DMS79 (cell line): ENCODE results near the gene AIP.
"Not testable (repeated sequence)": the region's sequence is repeated elsewhere in the genome, so short reads cannot be mapped to it uniquely, and the experiment has no call there.

Experiments
- DNase-seq: peaks from one replicate; lab custom pipeline; 2025; lab: John Stamatoyannopoulos, UW

AIP gene

GRCh38 chr11:67507242-67507863 is 24.5 kb downstream of the AIP start:
- no peak for DNase-seq

- DNase-seq, result peak; percentile 96
Observed at GRCh38 chr11:67507864-67508485, 25.1 kb downstream of the AIP start, which contains the start of gene CDK2AP2. Gene CDK2AP2, minus strand, starts transcription at chr11:67508162. Its CDS starts 80 bp downstream, at chr11:67508082.

GRCh38 chr11:67508486-67509121 is 25.8 kb downstream of the AIP start:
- peak; percentile 91 for DNase-seq

GRCh38 chr11:67510023-67510345 is 27.2 kb downstream of the AIP start:
- no peak for DNase-seq

- DNase-seq, result not testable (repeated sequence)
Observed at GRCh38 chr11:67511558-67511957, 28.7 kb downstream of the AIP start.

- no peak for DNase-seq
Observed at GRCh38 chr11:67514116-67514515, 31.3 kb downstream of the AIP start.

- DNase-seq, result no peak
Observed at GRCh38 chr11:67516806-67517205, 34.0 kb downstream of the AIP start.

- no peak for DNase-seq
Observed at GRCh38 chr11:67517784-67518552, 35.1 kb downstream of the AIP start.

- DNase-seq, result no peak
Observed at GRCh38 chr11:67519726-67520125, 36.9 kb downstream of the AIP start.

- no peak for DNase-seq
Observed at GRCh38 chr11:67520856-67521824, 38.3 kb downstream of the AIP start.

- DNase-seq, result no peak
Observed at GRCh38 chr11:67521924-67522323, 39.1 kb downstream of the AIP start.

GRCh38 chr11:67522338-67522737 is 39.5 kb downstream of the AIP start:
- DNase-seq, result no peak

GRCh38 chr11:67522844-67523555 is 40.2 kb downstream of the AIP start, which contains the start of gene CABP2:
Gene CABP2, minus strand, starts transcription at chr11:67523446. Its CDS starts 120 bp downstream, at chr11:67523326.
- DNase-seq, result no peak

- no peak for DNase-seq
Observed at GRCh38 chr11:67523556-67524479, 41.0 kb downstream of the AIP start.

- no peak for DNase-seq
Observed at GRCh38 chr11:67524480-67524808, 41.6 kb downstream of the AIP start.

- no peak for DNase-seq
Observed at GRCh38 chr11:67525275-67525976, 42.6 kb downstream of the AIP start.

GRCh38 chr11:67528376-67528775 is 45.5 kb downstream of the AIP start:
- DNase-seq, result no peak

- DNase-seq, result no peak
Observed at GRCh38 chr11:67530282-67530592, 47.4 kb downstream of the AIP start.

- DNase-seq, result no peak
Observed at GRCh38 chr11:67532889-67533288, 50.1 kb downstream of the AIP start.
